NCI-H1930 (cell line): ENCODE measurements around the gene EID1.

Experiments
- DNase-seq, 2 experiments: peaks; one replicate each; lab custom pipeline; 2025; lab: John Stamatoyannopoulos, UW

EID1 gene

GRCh38 chr15:48913141-48913540 is 35.2 kb downstream of the EID1 start:
- DNase-seq, result no peak

- no peak for DNase-seq
Observed at GRCh38 chr15:48914717-48915116, 36.8 kb downstream of the EID1 start.

- DNase-seq, result no peak
Observed at GRCh38 chr15:48915861-48916260, 37.9 kb downstream of the EID1 start.

- DNase-seq, result no peak
Observed at GRCh38 chr15:48916721-48917120, 38.8 kb downstream of the EID1 start.

GRCh38 chr15:48922046-48922445 is 44.1 kb downstream of the EID1 start:
- no peak for DNase-seq

GRCh38 chr15:48924528-48925393 is 46.8 kb downstream of the EID1 start:
- DNase-seq, result no peak

GRCh38 chr15:48925714-48926223 is 47.8 kb downstream of the EID1 start:
- DNase-seq, result no peak

GRCh38 chr15:48928877-48929538 is 51.1 kb downstream of the EID1 start:
- no peak for DNase-seq

- no peak for DNase-seq
Observed at GRCh38 chr15:48929661-48930060, 51.7 kb downstream of the EID1 start.
